ENCODE measurements around the gene LRRC61. TPM values are rescaled to one million over a fixed set of nuclear protein-coding genes. Genes with fewer than 3 reads are reported as not detected.

The LRRC61 gene
- total and polyA plus RNA-seq, 2 of the 13 experiments (the other 11 are each of a cell fraction or from before 2014, with no cell fraction given): 33.0 to 34.8 TPM

DNA sequence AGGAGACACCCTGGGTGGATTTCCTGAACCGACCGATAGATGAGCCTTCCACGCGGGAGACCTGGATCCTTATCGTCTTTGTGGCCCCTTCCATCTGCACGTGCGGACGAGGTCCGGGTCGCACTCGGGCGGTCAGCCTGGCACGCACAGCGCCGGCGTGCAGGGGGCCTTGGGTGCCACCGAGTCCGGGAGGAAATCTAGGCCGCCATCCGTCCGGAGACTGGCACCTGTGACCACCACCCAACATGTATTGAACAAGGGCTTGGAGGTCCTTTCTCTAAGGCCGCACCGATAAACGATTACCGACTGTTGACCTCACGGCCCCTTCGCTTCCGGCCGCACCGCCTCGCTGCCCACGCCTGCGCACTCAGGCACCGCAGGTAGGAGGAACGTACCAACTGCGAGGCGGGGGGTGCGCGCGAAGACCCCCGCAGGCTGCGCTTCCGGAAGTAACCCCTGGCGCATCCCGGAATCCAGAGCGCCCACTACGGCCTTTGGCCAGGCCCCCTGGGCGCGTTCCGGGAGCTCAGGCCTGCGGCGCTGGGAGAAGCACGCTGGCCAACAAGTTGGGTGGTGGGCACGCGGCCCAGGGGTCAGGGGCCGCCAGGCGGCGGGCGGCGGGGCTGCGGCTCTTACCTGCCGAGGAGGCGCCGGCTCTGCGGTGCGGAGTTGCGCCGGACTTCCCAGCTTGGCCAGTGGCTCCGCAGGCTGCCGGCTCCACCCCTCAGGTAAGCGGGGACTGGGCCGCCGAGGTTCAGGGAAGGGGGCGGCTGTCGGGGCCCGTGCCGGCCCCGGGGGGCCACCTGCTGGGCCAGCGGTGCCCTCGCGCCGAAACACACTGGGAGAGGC is at the start of gene LRRC61, which contains the start of gene ACTR3C (continued):
- TF ChIP-seq PBX3 (CRISPR knock-in tag; IDR thresholded peaks at IDR 0.05; ENCODE audit: borderline replicate concordance) (no peak), ZNF180 (CRISPR knock-in tag; IDR thresholded peaks at IDR 0.05; ENCODE audit: borderline replicate concordance, low read depth) (no peak), PHF5A (CRISPR knock-in tag; IDR thresholded peaks at IDR 0.05; ENCODE audit: low read depth, unreplicated experiment) (no peak), LCORL (IDR thresholded peaks at IDR 0.05) (no peak), LCORL (CRISPR knock-in tag; IDR thresholded peaks at IDR 0.05) (peak; percentile 91), ZNF768 (CRISPR knock-in tag; IDR thresholded peaks at IDR 0.05) (no peak), ZFP37 (CRISPR knock-in tag; IDR thresholded peaks at IDR 0.05; ENCODE audit: borderline replicate concordance) (no peak; the same call in 1 of the 2 replicates), RNF2 (conservative IDR thresholded peaks at IDR 0.05; ENCODE audit: low read depth) (peak; percentile 90; the same call in 1 of the 2 replicates), ZKSCAN1 (IDR thresholded peaks at IDR 0.05; ENCODE audit: low read length) (no peak), ZNF761 (CRISPR knock-in tag; conservative IDR thresholded peaks at IDR 0.05) (peak; percentile 73; the same call in 1 of the 2 replicates), FOXO1 (CRISPR knock-in tag; IDR thresholded peaks at IDR 0.05) (peak; percentile 80), SRSF1 (optimal IDR thresholded peaks at IDR 0.05; ENCODE audit: low read depth, low read length) (no peak), KAT8 (CRISPR knock-in tag; IDR thresholded peaks at IDR 0.05) (peak; percentile 94), HOXA5 (CRISPR knock-in tag; IDR thresholded peaks at IDR 0.05) (peak; percentile 88), SIN3B (IDR thresholded peaks at IDR 0.05; ENCODE audit: low read length) (no peak), HNF1B (CRISPR knock-in tag; IDR thresholded peaks at IDR 0.05) (peak; percentile 82), ZNF720 (CRISPR knock-in tag; IDR thresholded peaks at IDR 0.05) (no peak), CTCF (CRISPR knock-in tag; IDR thresholded peaks at IDR 0.05) (peak; percentile 34; the same call in 1 of the 2 replicates), ZC3H13 (CRISPR knock-in tag; IDR thresholded peaks at IDR 0.05) (peak; percentile 75), ZNF790 (CRISPR knock-in tag; IDR thresholded peaks at IDR 0.05; ENCODE audit: borderline replicate concordance) (peak; percentile 90; the same call in 1 of the 2 replicates)
- TF ChIP-seq, protein P1, sequence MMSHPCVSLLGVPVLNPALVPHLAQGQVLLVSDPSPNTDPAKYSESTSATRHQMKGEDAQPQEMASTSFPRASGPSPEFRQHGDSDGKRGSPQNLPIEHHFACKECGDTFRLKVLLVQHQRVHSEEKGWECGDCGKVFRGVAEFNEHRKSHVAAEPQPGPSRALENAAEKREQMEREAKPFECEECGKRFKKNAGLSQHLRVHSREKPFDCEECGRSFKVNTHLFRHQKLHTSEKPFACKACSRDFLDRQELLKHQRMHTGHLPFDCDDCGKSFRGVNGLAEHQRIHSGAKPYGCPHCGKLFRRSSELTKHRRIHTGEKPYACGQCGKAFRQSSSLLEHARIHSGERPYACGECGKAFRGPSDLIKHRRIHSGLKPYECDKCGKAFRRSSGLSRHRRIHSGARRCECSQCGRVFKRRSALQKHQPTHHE (CRISPR knock-in tag; IDR thresholded peaks at IDR 0.05; ENCODE audit: borderline replicate concordance): peak; percentile 79; the same call in 1 of the 2 replicates
- TF ChIP-seq, protein P2, sequence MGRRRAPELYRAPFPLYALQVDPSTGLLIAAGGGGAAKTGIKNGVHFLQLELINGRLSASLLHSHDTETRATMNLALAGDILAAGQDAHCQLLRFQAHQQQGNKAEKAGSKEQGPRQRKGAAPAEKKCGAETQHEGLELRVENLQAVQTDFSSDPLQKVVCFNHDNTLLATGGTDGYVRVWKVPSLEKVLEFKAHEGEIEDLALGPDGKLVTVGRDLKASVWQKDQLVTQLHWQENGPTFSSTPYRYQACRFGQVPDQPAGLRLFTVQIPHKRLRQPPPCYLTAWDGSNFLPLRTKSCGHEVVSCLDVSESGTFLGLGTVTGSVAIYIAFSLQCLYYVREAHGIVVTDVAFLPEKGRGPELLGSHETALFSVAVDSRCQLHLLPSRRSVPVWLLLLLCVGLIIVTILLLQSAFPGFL (CRISPR knock-in tag; IDR thresholded peaks at IDR 0.05): no peak

Data from HepG2 (cell line).